B cell (primary cell): ENCODE data around the gene LSP1. TPM values are rescaled to one million over a fixed set of nuclear protein-coding genes. Genes with fewer than 3 reads are reported as not detected.
A peak's percentile ranks its signal among the peaks of the same experiment; 100 is the strongest.

ENCODE experiments used
- ATAC-seq: fragments of 200-7000 bp; cut with Tn5 transposase; one replicate; pipeline ENCODE4 v1.10.0; 2021; ENCODE audit warnings: low read depth, mild to moderate bottlenecking, moderate number of reproducible peaks, moderate library complexity
- CTCF ChIA-PET: fragments of 350-600 bp; sonication (Branson Sonifier 250); formaldehyde crosslinking; loops from one replicate; lab custom pipeline; 2021; ENCODE audit warnings: antibody characterized with exemption, inconsistent platforms; lab: Charles Lee
- POLR2A ChIA-PET: fragments of 350-600 bp; sonication (Branson Sonifier 250); formaldehyde crosslinking; loops from one replicate; lab custom pipeline; 2021; ENCODE audit warnings: antibody characterized with exemption; lab: Charles Lee
- DNase-seq: peaks from one replicate; pipeline ENCODE4 v3.0.0; 2013
- H2AFZ ChIP-seq: 2 replicates; pipeline ENCODE4 v1.6.1; 2012; ENCODE audit warnings: mild to moderate bottlenecking, low read depth, low read length; ENCODE audit not compliant: insufficient read depth, poor library complexity, severe bottlenecking
- H3K27ac ChIP-seq, 2 donors: 1 replicate in 1 of 2; 2 replicates in 1 of 2; pipeline ENCODE4 v1.5.1; 2012 to 2013; ENCODE audit warnings: low read length in 2 of 2, mild to moderate bottlenecking in 2 of 2, moderate library complexity in 1 of 2
- H3K27me3 ChIP-seq, 4 experiments: fragments of 200-600 bp in 1 of 4; sonication (generic) in 1 of 4; replicated peaks in 1 of 4; 1 replicate in 2 of 4; 2 replicates in 2 of 4; pipeline versions ENCODE4 v1.6.1 to v1.7.0; 2013 to 2016; ENCODE audit warnings: low read length in 3 of 4, mild to moderate bottlenecking in 2 of 4, mixed read lengths in 1 of 4, moderate library complexity in 1 of 4; ENCODE audit not compliant: insufficient read depth in 4 of 4, control insufficient read depth in 3 of 4; ENCODE audit errors: control extremely low read depth in 1 of 4
- H3K36me3 ChIP-seq, 2 experiments: replicated peaks in 1 of 2; 1 replicate in 1 of 2; 2 replicates in 1 of 2; pipeline versions ENCODE4 v1.6.1 to v1.7.1; 2013; ENCODE audit warnings: low read length in 1 of 2; ENCODE audit not compliant: insufficient read depth in 2 of 2, control insufficient read depth in 1 of 2; ENCODE audit errors: control extremely low read depth in 1 of 2, extremely low read depth in 1 of 2
- H3K4me1 ChIP-seq, 2 donors: fragments of 200-600 bp in 1 of 2; sonication (generic) in 1 of 2; 1 replicate in 1 of 2; 2 replicates in 1 of 2; pipeline versions ENCODE4 v1.5.1 to v1.6.1; 2013 to 2017; ENCODE audit warnings: low read length in 2 of 2; ENCODE audit not compliant: control insufficient read depth in 2 of 2, insufficient read depth in 2 of 2
- H3K4me2 ChIP-seq: replicated peaks from 2 replicates; pipeline ENCODE3; 2012; ENCODE audit warnings: mild to moderate bottlenecking, low read depth, low read length; ENCODE audit not compliant: poor library complexity, severe bottlenecking
- H3K4me3 ChIP-seq, 5 experiments: fragments of 200-600 bp in 1 of 5; sonication (generic) in 1 of 5; 1 replicate in 3 of 5; 2 replicates in 2 of 5; pipeline versions ENCODE4 v1.5.1 to v1.7.0; 2011 to 2016; ENCODE audit warnings: low read length in 4 of 5, mild to moderate bottlenecking in 4 of 5, low read depth in 2 of 5, control low read depth in 1 of 5, moderate library complexity in 1 of 5; ENCODE audit not compliant: insufficient read depth in 1 of 5; ENCODE audit errors: control extremely low read depth in 1 of 5, extremely low read depth in 1 of 5
- H3K79me2 ChIP-seq: fragments of 200-600 bp; sonication (generic); one replicate; pipeline ENCODE4 v1.6.0; 2016; ENCODE audit warnings: low read length; ENCODE audit not compliant: control insufficient read depth, insufficient read depth
- H3K9ac ChIP-seq: fragments of 200-600 bp; sonication (generic); 2 replicates; pipeline ENCODE4 v1.6.1; 2017; ENCODE audit warnings: mild to moderate bottlenecking, low read length, moderate library complexity
- H3K9me3 ChIP-seq, 3 donors: one replicate each; pipeline versions ENCODE4 v1.6.1 to v1.7.1; 2013; ENCODE audit warnings: low read length in 2 of 3; ENCODE audit not compliant: control insufficient read depth in 2 of 3, insufficient read depth in 1 of 3; ENCODE audit errors: control extremely low read depth in 1 of 3
- H4K20me1 ChIP-seq: 2 replicates; pipeline ENCODE4 v1.6.0; 2012; ENCODE audit warnings: mild to moderate bottlenecking, low read length; ENCODE audit not compliant: insufficient read depth, control insufficient read depth, poor library complexity, severe bottlenecking
- H3K27ac Mint-ChIP-seq: one replicate; pipeline ENCODE4 v1.8.0; 2021; ENCODE audit warnings: mixed read lengths
- H3K27me3 Mint-ChIP-seq: one replicate; pipeline ENCODE4 v1.8.0; 2021; ENCODE audit warnings: mixed read lengths
- H3K4me1 Mint-ChIP-seq: one replicate; pipeline ENCODE4 v1.8.0; 2021; ENCODE audit warnings: mixed read lengths
- H3K4me3 Mint-ChIP-seq: one replicate; pipeline ENCODE4 v1.8.0; 2021; ENCODE audit warnings: mixed read lengths
- H3K9me3 Mint-ChIP-seq: one replicate; pipeline ENCODE4 v1.8.0; 2022; ENCODE audit warnings: mixed read lengths; ENCODE audit not compliant: insufficient read depth
- EZH2 ChIP-seq: IDR thresholded peaks from 2 replicates; pipeline ENCODE4 v1.6.1; 2012; ENCODE audit warnings: borderline replicate concordance, low read depth, mild to moderate bottlenecking, moderate library complexity, low read length; ENCODE audit not compliant: insufficient read depth, poor library complexity, severe bottlenecking
- WGBS: methylation state at CpG from one replicate; pipeline ENCODE4 v1.1.5; 2013; ENCODE audit warnings: missing lambda C conversion rate; ENCODE audit not compliant: insufficient coverage; 5-methylcytosine and 5-hydroxymethylcytosine counted together
- intact Hi-C: fragments of 100-400 bp; cut with micrococcal nuclease; formaldehyde crosslinking; loops from one replicate; pipeline ENCODE4 v1.10.0; 2022
- polyA plus RNA-seq: library from polyadenylated mRNA; depleted of rRNA; stranded (reverse); fragments of >200 nt; gene quantifications from 2 replicates; pipeline ENCODE4 v1.2.3, GENCODE V29; 2012
- total RNA-seq, 2 donors: library from RNA; stranded (reverse); fragments of 120-200 nt in 1 of 2; gene quantifications; 1 replicate in 1 of 2; 2 replicates in 1 of 2; pipeline versions ENCODE4 v1.2.3 to v1.2.4, GENCODE V29; 2013 to 2022
- TF ChIP-seq, protein P1 (sequence below): fragments of 200-600 bp; IDR thresholded peaks from one replicate; pipeline ENCODE4 v1.8.0; 2022; ENCODE audit warnings: antibody characterized with exemption, mild to moderate bottlenecking

LSP1 gene
- total and polyA plus RNA-seq, 2 donors (not counting 1 experiment from before 2014, with no cell fraction given): 249 to 446 TPM

DNA sequence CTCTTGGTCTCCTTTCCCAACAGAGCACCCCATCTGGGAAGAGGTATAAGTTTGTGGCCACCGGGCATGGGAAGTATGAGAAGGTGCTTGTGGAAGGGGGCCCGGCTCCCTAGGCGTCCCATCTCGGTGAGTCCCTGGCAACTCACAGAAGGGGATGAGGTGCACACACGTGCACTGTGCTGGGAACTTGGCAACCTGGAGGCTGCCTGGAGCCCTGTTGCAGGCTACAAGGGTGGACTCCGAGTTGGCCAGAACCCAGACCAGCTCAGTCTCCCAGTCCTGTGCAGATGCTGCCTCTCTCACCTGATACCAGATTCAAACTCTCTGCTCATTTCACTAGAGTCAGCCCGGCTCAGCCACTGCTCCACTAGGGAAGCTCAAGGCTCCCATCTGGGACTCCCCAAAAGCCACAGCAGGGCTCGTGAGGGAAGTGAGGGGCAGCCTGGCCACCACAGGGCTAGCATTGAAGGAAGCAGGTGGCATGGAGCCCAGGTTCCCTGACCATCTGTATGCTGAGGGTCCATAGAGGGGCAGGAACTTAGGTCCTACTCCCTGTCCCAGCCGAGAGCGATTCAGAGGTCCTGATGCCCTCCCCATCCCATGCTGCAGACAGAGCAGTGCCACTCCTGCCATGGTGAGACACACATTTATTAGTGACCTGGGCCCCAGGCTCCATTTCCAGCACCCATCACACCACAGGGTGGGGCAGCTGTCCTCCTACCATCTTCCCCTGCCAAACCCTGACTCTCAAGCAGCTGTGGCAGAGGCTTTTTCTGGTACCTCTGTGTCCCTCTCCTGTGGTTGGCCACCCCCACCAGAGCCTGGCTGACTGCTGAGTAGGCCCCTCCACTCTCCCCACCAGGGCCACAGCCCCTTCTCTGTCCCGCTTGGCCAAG, 34.8 kb downstream of the LSP1 start:
- Histone ChIP-seq H4K20me1 (peaks cover 95% of the 10 kb centered on the region), H3K27ac (no peak overlapping the region), H2AFZ (no peak overlapping the region), H3K27me3 (no peaks in the 10 kb centered on the region), H3K4me3 (no peak overlapping the region), H3K4me2 (peak overlapping the region; percentile 12), H3K4me1 (peaks cover 28 to 35% of the 10 kb centered on the region in 2 donors), H3K36me3 (peaks cover 13 to 66% of the 10 kb centered on the region in 2 experiments), H3K9me3 (no peaks in the 10 kb centered on the region), H3K9ac (no peak overlapping the region), H3K79me2 (no peaks in the 10 kb centered on the region)
- CTCF ChIA-PET: interaction anchor here (0.7 to 1.1 kb wide), 2 partner anchors 55 to 235 kb away, joined by 3 read pairs; no protein-coding TSS in a partner anchor
- H3K4me3 Mint-ChIP-seq: no peak overlapping the region
- H3K27me3 Mint-ChIP-seq: no peaks in the 10 kb centered on the region
- TF ChIP-seq, protein P1, sequence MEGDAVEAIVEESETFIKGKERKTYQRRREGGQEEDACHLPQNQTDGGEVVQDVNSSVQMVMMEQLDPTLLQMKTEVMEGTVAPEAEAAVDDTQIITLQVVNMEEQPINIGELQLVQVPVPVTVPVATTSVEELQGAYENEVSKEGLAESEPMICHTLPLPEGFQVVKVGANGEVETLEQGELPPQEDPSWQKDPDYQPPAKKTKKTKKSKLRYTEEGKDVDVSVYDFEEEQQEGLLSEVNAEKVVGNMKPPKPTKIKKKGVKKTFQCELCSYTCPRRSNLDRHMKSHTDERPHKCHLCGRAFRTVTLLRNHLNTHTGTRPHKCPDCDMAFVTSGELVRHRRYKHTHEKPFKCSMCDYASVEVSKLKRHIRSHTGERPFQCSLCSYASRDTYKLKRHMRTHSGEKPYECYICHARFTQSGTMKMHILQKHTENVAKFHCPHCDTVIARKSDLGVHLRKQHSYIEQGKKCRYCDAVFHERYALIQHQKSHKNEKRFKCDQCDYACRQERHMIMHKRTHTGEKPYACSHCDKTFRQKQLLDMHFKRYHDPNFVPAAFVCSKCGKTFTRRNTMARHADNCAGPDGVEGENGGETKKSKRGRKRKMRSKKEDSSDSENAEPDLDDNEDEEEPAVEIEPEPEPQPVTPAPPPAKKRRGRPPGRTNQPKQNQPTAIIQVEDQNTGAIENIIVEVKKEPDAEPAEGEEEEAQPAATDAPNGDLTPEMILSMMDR: no peak
- no peak for TF ChIP-seq EZH2
- POLR2A ChIA-PET: interaction anchor here (0.6 kb wide), 1 partner anchor 29 kb away, joined by 4 read pairs; no protein-coding TSS in a partner anchor
- 74% methylated on average over 10 of the region's 11 CpGs for WGBS
- H3K4me1 Mint-ChIP-seq: peaks cover 29% of the 10 kb centered on the region
- H3K9me3 Mint-ChIP-seq: no peaks in the 10 kb centered on the region
- peak overlapping the region; percentile 6 for H3K27ac Mint-ChIP-seq
- DNase-seq: no peak
- intact Hi-C loops: no loop called here
- no peak for ATAC-seq

DNA sequence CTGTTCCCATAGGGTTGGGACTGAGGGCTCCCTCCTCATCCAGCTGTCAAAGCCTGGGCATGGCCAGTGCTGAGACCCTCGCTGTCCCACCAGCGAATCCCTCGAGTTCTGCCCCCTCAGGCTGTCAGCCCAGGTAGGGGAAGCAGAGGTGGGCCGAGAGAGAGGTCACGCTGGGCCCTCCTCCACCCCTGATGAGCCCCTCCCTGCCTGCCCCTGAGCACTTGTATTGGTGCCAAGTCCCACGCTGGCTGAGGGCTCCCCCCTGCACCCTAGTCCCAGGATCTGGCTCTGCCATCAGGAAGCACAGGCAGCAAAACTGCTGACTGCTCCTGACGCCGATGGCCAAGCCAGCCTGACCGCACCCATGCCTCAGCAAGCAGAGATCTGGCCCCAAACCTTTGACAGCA, 35.5 kb downstream of the LSP1 start:
- Histone ChIP-seq H3K27me3 (no peaks in the 10 kb centered on the region), H4K20me1 (peaks cover 93% of the 10 kb centered on the region), H3K79me2 (no peaks in the 10 kb centered on the region), H2AFZ (no peak overlapping the region), H3K9ac (no peak overlapping the region), H3K9me3 (no peaks in the 10 kb centered on the region), H3K4me2 (peak overlapping the region; percentile 12), H3K27ac (no peak overlapping the region), H3K36me3 (peaks cover 13 to 60% of the 10 kb centered on the region in 2 experiments), H3K4me3 (no peak overlapping the region), H3K4me1 (peaks cover 28 to 35% of the 10 kb centered on the region in 2 donors)
- intact Hi-C loops: no loop called here
- no peaks in the 10 kb centered on the region for H3K27me3 Mint-ChIP-seq
- POLR2A ChIA-PET: interaction anchor here (1.2 to 1.3 kb wide), 2 partner anchors 29 to 38 kb away, joined by 3 to 4 read pairs; no protein-coding TSS in a partner anchor
- H3K27ac Mint-ChIP-seq: peak overlapping the region; percentile 80
- H3K4me3 Mint-ChIP-seq: peak overlapping the region; percentile 32
- CTCF ChIA-PET: interaction anchor here (0.7 to 1.1 kb wide), 2 partner anchors 12 to 236 kb away, joined by 3 to 4 read pairs; no protein-coding TSS in a partner anchor
- WGBS: 46% methylated on average over 8 of the region's 9 CpGs
- no peaks in the 10 kb centered on the region for H3K9me3 Mint-ChIP-seq
- ATAC-seq (no peak), DNase-seq (no peak)
- no peak for TF ChIP-seq EZH2
- peaks cover 30% of the 10 kb centered on the region for H3K4me1 Mint-ChIP-seq
